Caco-2 (cell line): Measurements from ENCODE around the gene FUT8. TPM values are rescaled to one million over a fixed set of nuclear protein-coding genes. Genes with fewer than 3 reads are reported as not detected.

ENCODE experiments used
- BruUV-seq: library from RNA; stranded (reverse); fragments of 400-500 nt; replicated peaks from 2 replicates; lab custom pipeline; 2021; lab: Mats Ljungman, UMichigan
- CTCF ChIA-PET: fragments of 300-600 bp; sonication (Branson Sonifier 250); formaldehyde crosslinking; loops from one replicate; lab custom pipeline; 2022; ENCODE audit warnings: antibody characterized with exemption; lab: Charles Lee
- POLR2A ChIA-PET: fragments of 300-600 bp; sonication (Branson Sonifier 250); formaldehyde crosslinking; loops from one replicate; lab custom pipeline; 2022; ENCODE audit warnings: antibody characterized with exemption; lab: Charles Lee
- DNase-seq, 2 experiments: peaks; one replicate each; pipeline versions ENCODE4 v3.0.0 to v3.0.0-alpha.2; 2020 to 2022
- H3K27me3 ChIP-seq: replicated peaks from 2 replicates; pipeline ENCODE4 v1.6.0; 2011; ENCODE audit warnings: low read length; ENCODE audit not compliant: control insufficient read depth, insufficient read depth
- H3K36me3 ChIP-seq: 2 replicates; pipeline ENCODE4 v1.5.1; 2011; ENCODE audit warnings: low read length; ENCODE audit not compliant: control insufficient read depth, insufficient read depth
- H3K4me1 ChIP-seq: fragments of 250-450 bp; sonication (Bioruptor Pico); 2 replicates; pipeline ENCODE4 v1.5.1; 2020; ENCODE audit warnings: mild to moderate bottlenecking
- H3K4me3 ChIP-seq: 2 replicates; pipeline ENCODE4 v1.5.1; 2011; ENCODE audit warnings: low read depth, mild to moderate bottlenecking, control low read depth, low read length
- H3K9me3 ChIP-seq: fragments of 250-450 bp; sonication (Bioruptor Pico); 2 replicates; pipeline ENCODE4 v1.5.1; 2020; ENCODE audit warnings: mild to moderate bottlenecking, moderate library complexity
- H3K27ac Mint-ChIP-seq: one replicate; pipeline ENCODE4 v1.8.0; 2022; ENCODE audit warnings: mixed read lengths; ENCODE audit not compliant: unreplicated experiment
- H3K27me3 Mint-ChIP-seq: one replicate; pipeline ENCODE4 v1.8.0; 2022; ENCODE audit warnings: mixed read lengths; ENCODE audit not compliant: insufficient read depth, unreplicated experiment
- H3K36me3 Mint-ChIP-seq: one replicate; pipeline ENCODE4 v1.8.0; 2022; ENCODE audit warnings: mild to moderate bottlenecking, mixed read lengths; ENCODE audit not compliant: insufficient read depth, unreplicated experiment
- H3K4me1 Mint-ChIP-seq: one replicate; pipeline ENCODE4 v1.8.0; 2022; ENCODE audit warnings: low read depth, mixed read lengths; ENCODE audit not compliant: unreplicated experiment
- H3K4me3 Mint-ChIP-seq: one replicate; pipeline ENCODE4 v1.8.0; 2022; ENCODE audit warnings: mild to moderate bottlenecking, moderate library complexity, mixed read lengths; ENCODE audit not compliant: unreplicated experiment
- H3K9me3 Mint-ChIP-seq: one replicate; pipeline ENCODE4 v1.8.0; 2022; ENCODE audit warnings: mixed read lengths; ENCODE audit not compliant: unreplicated experiment
- intact Hi-C: fragments of 100-400 bp; cut with micrococcal nuclease; formaldehyde crosslinking; loops from one replicate; pipeline ENCODE4 v1.10.0; 2022; ENCODE audit not compliant: unreplicated experiment
- total RNA-seq: library from RNA; stranded (reverse); gene quantifications from 2 replicates; pipeline ENCODE4 v1.2.3, GENCODE V29; 2022
- TF ChIP-seq, protein P1 (sequence below), 2 experiments: fragments of 200-600 bp in 1 of 2; IDR thresholded peaks; 1 replicate in 1 of 2; 2 replicates in 1 of 2; pipeline versions ENCODE4 v1.5.1 to v1.8.0; 2011 to 2022; ENCODE audit warnings: antibody characterized with exemption in 1 of 2, control low read depth in 1 of 2, inconsistent platforms in 1 of 2, low read depth in 1 of 2, low read length in 1 of 2, mild to moderate bottlenecking in 1 of 2, moderate library complexity in 1 of 2; ENCODE audit not compliant: insufficient read depth in 1 of 2, severe bottlenecking in 1 of 2, unreplicated experiment in 1 of 2

The FUT8 gene
- total RNA-seq, 1 experiment from 2014 or later = 67.1 TPM

DNA sequence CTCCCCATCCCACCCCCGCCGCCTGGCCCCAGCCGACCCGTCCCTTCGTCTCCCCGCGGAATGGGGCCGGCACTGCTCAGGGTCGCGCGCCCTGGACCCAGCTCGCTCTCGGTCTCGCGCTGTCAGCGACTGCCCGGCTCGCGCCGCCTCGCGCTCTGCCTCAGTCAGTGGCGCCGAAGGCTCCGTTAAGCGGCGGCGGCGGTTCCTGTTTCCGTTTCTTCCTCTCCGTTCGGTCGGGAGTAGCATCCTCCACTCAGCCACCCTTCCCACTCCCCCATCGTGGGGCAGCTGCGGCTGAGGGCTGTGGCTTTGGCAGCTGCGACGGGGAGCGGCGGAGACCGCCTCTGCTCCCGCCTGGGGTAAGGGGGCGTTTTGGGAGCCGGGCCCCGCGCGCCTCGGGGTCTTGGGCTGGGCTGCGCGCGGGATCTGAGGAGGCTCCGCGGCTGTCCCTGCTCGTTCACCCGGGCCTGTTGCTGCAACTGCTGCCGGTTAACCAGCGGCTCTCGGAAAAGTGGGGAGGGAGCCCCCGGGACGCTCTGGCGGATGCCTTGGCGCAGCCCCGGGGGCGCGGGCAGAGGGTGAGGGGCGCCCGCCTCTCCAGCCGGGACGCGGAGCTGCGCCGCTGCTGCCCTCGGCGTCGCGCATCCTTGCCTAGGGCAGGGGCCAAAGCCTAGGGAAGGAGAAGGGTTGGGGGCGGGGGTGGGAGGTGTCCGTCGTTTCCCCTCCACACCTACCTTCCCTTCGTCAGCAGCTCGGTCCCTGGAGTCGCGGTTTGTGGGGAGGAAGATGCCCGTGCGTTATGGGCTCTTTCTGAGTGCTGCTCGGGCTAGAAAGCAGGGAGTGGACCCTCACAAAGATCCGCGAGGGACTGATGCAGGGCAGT is 567 bp downstream of the FUT8 start:
- H3K4me1 Mint-ChIP-seq = no peaks in the 10 kb centered on the region
- H3K36me3 Mint-ChIP-seq = peaks cover 18% of the 10 kb centered on the region
- TF ChIP-seq, protein P1, sequence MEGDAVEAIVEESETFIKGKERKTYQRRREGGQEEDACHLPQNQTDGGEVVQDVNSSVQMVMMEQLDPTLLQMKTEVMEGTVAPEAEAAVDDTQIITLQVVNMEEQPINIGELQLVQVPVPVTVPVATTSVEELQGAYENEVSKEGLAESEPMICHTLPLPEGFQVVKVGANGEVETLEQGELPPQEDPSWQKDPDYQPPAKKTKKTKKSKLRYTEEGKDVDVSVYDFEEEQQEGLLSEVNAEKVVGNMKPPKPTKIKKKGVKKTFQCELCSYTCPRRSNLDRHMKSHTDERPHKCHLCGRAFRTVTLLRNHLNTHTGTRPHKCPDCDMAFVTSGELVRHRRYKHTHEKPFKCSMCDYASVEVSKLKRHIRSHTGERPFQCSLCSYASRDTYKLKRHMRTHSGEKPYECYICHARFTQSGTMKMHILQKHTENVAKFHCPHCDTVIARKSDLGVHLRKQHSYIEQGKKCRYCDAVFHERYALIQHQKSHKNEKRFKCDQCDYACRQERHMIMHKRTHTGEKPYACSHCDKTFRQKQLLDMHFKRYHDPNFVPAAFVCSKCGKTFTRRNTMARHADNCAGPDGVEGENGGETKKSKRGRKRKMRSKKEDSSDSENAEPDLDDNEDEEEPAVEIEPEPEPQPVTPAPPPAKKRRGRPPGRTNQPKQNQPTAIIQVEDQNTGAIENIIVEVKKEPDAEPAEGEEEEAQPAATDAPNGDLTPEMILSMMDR (IDR thresholded peaks at IDR 0.05; ENCODE audit: insufficient read depth in 1 of 2, low read depth in 1 of 2, low read length in 1 of 2, severe bottlenecking in 1 of 2, unreplicated experiment in 1 of 2) = no peak
- no peaks in the 10 kb centered on the region for H3K36me3 ChIP-seq
- peak overlapping the region; percentile 72 for H3K4me3 ChIP-seq
- BruUV-seq = no TSS peak
- ChIA-PET CTCF (interaction anchor here (1.0 to 5.4 kb wide), 7 partner anchors 78 to 412 kb away, joined by 3 to 101 read pairs (median 20); no protein-coding TSS in a partner anchor), POLR2A (interaction anchor here (0.9 to 1.0 kb wide), 2 partner anchors 186 to 248 kb away, joined by 5 to 7 read pairs; no protein-coding TSS in a partner anchor)
- H3K27me3 ChIP-seq = no peaks in the 10 kb centered on the region
- H3K9me3 Mint-ChIP-seq = no peaks in the 10 kb centered on the region
- no peaks in the 10 kb centered on the region for H3K9me3 ChIP-seq
- intact Hi-C loops = loop anchor here (1.0 to 5.0 kb wide), 4 partner anchors 111 to 189 kb away; no protein-coding TSS in a partner anchor
- peaks cover 11% of the 10 kb centered on the region for H3K4me1 ChIP-seq
- H3K27ac Mint-ChIP-seq = no peak overlapping the region
- no peaks in the 10 kb centered on the region for H3K27me3 Mint-ChIP-seq
- H3K4me3 Mint-ChIP-seq = peak overlapping the region; percentile 84
- DNase-seq = peak; percentile 35 to 52

DNA sequence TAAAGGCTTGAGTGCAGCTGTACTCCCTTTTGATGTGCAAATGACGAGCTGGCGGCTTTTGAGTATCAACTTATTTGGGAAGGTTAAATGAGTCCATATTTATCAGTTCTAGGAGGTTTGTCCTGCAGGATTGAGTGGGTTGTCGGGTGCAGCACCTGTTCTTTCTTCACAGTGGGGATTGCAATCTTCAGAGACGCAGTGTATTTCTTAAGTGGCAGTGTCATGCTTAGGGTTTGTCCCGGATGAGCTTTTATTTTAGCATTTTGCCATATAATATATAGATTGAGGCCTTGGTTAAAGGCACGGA is 1.2 kb downstream of the FUT8 start:
- H3K36me3 Mint-ChIP-seq = peaks cover 18% of the 10 kb centered on the region
- intact Hi-C loops = loop anchor here (2.0 to 5.0 kb wide), 4 partner anchors 111 to 545 kb away; no protein-coding TSS in a partner anchor
- H3K9me3 ChIP-seq = no peaks in the 10 kb centered on the region
- TF ChIP-seq, protein P1 (IDR thresholded peaks at IDR 0.05; ENCODE audit: insufficient read depth in 1 of 2, low read depth in 1 of 2, low read length in 1 of 2, severe bottlenecking in 1 of 2, unreplicated experiment in 1 of 2) = no peak
- peak overlapping the region; percentile 72 for H3K4me3 ChIP-seq
- H3K27me3 ChIP-seq = no peaks in the 10 kb centered on the region
- H3K9me3 Mint-ChIP-seq = no peaks in the 10 kb centered on the region
- no peaks in the 10 kb centered on the region for H3K27me3 Mint-ChIP-seq
- H3K4me1 ChIP-seq = peaks cover 11% of the 10 kb centered on the region
- ChIA-PET POLR2A (no interaction called here), CTCF (interaction anchor here (2.2 to 5.4 kb wide), 4 partner anchors 127 to 412 kb away, joined by 20 to 101 read pairs (median 27); no protein-coding TSS in a partner anchor)
- no TSS peak for BruUV-seq
- H3K4me1 Mint-ChIP-seq = no peaks in the 10 kb centered on the region
- H3K27ac Mint-ChIP-seq = no peak overlapping the region
- H3K36me3 ChIP-seq = no peaks in the 10 kb centered on the region
- no peak for DNase-seq
- peak overlapping the region; percentile 84 for H3K4me3 Mint-ChIP-seq

DNA sequence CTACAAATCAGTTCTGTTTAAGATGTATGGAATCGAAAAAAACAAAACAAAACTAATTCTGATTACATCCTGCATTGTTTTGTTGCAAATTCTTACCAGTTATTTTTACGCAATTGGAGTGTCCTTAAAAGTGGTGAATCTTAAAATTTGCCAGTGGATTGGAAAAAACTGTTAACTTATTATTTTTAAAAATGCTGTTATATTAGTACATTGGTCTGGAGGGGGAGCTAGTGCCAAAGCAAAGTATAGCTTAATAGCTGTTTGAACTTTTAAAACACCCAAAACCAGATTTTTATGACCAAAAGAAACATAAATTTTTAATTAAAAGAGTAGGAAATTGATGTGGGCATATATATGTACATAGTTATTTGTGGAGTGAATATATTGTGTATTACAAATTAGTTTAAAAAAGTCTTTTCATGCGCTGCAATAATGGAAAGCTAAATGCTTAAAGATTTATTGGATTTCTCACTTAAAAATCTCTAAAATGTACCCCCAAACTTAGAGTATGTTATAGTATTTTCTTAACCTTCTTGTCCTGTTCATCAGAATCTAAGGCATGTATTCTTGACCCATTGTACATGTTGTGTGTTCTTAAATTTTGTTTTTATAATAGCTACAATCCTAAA is 2.5 kb downstream of the FUT8 start:
- H3K36me3 ChIP-seq = no peaks in the 10 kb centered on the region
- H3K27me3 ChIP-seq = no peaks in the 10 kb centered on the region
- Mint-ChIP-seq H3K36me3 (peaks cover 18% of the 10 kb centered on the region), H3K4me1 (no peaks in the 10 kb centered on the region), H3K4me3 (peak overlapping the region; percentile 84), H3K27me3 (no peaks in the 10 kb centered on the region), H3K27ac (no peak overlapping the region), H3K9me3 (no peaks in the 10 kb centered on the region)
- no TSS peak for BruUV-seq
- peak in 1 of 2 experiments; percentile 13 for DNase-seq
- POLR2A ChIA-PET = interaction anchor here (0.9 kb wide), 1 partner anchor 409 kb away, joined by 4 read pairs; no protein-coding TSS in a partner anchor
- peaks cover 11% of the 10 kb centered on the region for H3K4me1 ChIP-seq
- TF ChIP-seq, protein P1 (IDR thresholded peaks at IDR 0.05; ENCODE audit: insufficient read depth in 1 of 2, low read depth in 1 of 2, low read length in 1 of 2, severe bottlenecking in 1 of 2, unreplicated experiment in 1 of 2) = peak; percentile 41 to 54
- intact Hi-C loops = loop anchor here (1.0 to 5.0 kb wide), 5 partner anchors 113 to 544 kb away; no protein-coding TSS in a partner anchor
- no peaks in the 10 kb centered on the region for H3K9me3 ChIP-seq
- no peak overlapping the region for H3K4me3 ChIP-seq
- CTCF ChIA-PET = interaction anchor here (0.7 to 5.4 kb wide), 13 partner anchors 24 to 545 kb away, joined by 3 to 101 read pairs (median 3); no protein-coding TSS in a partner anchor
